ENCODE data around the gene DCLK1.

Gene DCLK1

GRCh38 chr13:35792021-35792420 is 339.2 kb downstream of the DCLK1 start:
- DNase-seq (ENCODE audit: low read depth in 1 of 2, low spot score in 1 of 2) = no peak

GRCh38 chr13:35791184-35791851 is 339.9 kb downstream of the DCLK1 start:
- DNase-seq (ENCODE audit: low read depth in 1 of 2, low spot score in 1 of 2) = no peak

GRCh38 chr13:35789335-35790165 is 341.6 kb downstream of the DCLK1 start:
- DNase-seq (ENCODE audit: low read depth in 1 of 2, low spot score in 1 of 2) = no peak

- DNase-seq (ENCODE audit: low read depth in 1 of 2, low spot score in 1 of 2) = no peak
These were observed 343.2 kb downstream of the DCLK1 start for GRCh38 chr13:35787937-35788336.

- no peak for DNase-seq (ENCODE audit: low read depth in 1 of 2, low spot score in 1 of 2)
These were observed 345.4 kb downstream of the DCLK1 start for GRCh38 chr13:35785576-35786303.

- no peak for DNase-seq (ENCODE audit: low read depth in 1 of 2, low spot score in 1 of 2)
These were observed 346.8 kb downstream of the DCLK1 start for GRCh38 chr13:35784286-35784951.

GRCh38 chr13:35782793-35783192 is 348.4 kb downstream of the DCLK1 start:
- DNase-seq (ENCODE audit: low read depth in 1 of 2, low spot score in 1 of 2) = no peak

GRCh38 chr13:35781036-35782000 is 349.9 kb downstream of the DCLK1 start:
- no peak for DNase-seq (ENCODE audit: low read depth in 1 of 2, low spot score in 1 of 2)

GRCh38 chr13:35780613-35781012 is 350.6 kb downstream of the DCLK1 start:
- DNase-seq (ENCODE audit: low read depth in 1 of 2, low spot score in 1 of 2) = no peak

- DNase-seq (ENCODE audit: low read depth in 1 of 2, low spot score in 1 of 2) = no peak
These were observed 359.3 kb downstream of the DCLK1 start for GRCh38 chr13:35771898-35772297.

GRCh38 chr13:35770756-35771297 is 360.4 kb downstream of the DCLK1 start:
- no peak for DNase-seq (ENCODE audit: low read depth in 1 of 2, low spot score in 1 of 2)

GRCh38 chr13:35769812-35770211 is 361.4 kb downstream of the DCLK1 start:
- no peak for DNase-seq (ENCODE audit: low read depth in 1 of 2, low spot score in 1 of 2)

GRCh38 chr13:35768551-35768950 is 362.6 kb downstream of the DCLK1 start:
- DNase-seq (ENCODE audit: low read depth in 1 of 2, low spot score in 1 of 2) = no peak

GRCh38 chr13:35768073-35768472 is 363.1 kb downstream of the DCLK1 start:
- no peak for DNase-seq (ENCODE audit: low read depth in 1 of 2, low spot score in 1 of 2)

- no peak for DNase-seq (ENCODE audit: low read depth in 1 of 2, low spot score in 1 of 2)
These were observed 363.8 kb downstream of the DCLK1 start for GRCh38 chr13:35767256-35767976.

- no peak for DNase-seq (ENCODE audit: low read depth in 1 of 2, low spot score in 1 of 2)
These were observed 364.5 kb downstream of the DCLK1 start for GRCh38 chr13:35766663-35767062.

- no peak for DNase-seq (ENCODE audit: low read depth in 1 of 2, low spot score in 1 of 2)
These were observed 365.2 kb downstream of the DCLK1 start for GRCh38 chr13:35765941-35766340.

- DNase-seq (ENCODE audit: low read depth in 1 of 2, low spot score in 1 of 2) = no peak
These were observed 365.8 kb downstream of the DCLK1 start for GRCh38 chr13:35765366-35765765.

- no peak for DNase-seq (ENCODE audit: low read depth in 1 of 2, low spot score in 1 of 2)
These were observed 366.7 kb downstream of the DCLK1 start for GRCh38 chr13:35764326-35765015.
